ENCODE data around the gene MLLT3. TPM values are rescaled to one million over a fixed set of nuclear protein-coding genes. Genes with fewer than 3 reads are reported as not detected.

The MLLT3 gene
- total and polyA plus RNA-seq, 2 of the 8 experiments (the other 6 are each of a cell fraction or from before 2014, with no cell fraction given), result 5.9 to 9.6 TPM

DNA sequence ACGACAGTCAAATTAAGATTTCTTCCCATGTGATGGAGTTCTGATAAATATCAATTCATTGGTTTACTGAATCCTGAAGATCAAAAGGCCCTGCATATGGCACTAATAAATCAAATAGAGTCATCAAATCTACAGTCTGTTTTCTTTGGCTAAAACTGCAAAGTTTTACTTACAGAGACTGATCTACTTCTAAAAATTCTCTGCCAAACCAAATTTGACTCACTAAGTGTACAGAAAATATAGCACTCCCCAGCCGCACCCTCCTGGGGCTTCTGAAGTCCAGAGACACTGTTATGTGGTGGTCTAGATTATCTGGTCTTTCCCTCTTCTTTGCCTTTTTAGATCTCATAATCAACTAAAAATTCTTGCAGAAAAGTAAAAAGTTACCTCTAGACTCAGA is 237.7 kb downstream of the MLLT3 start (continued):
- TF ChIP-seq, protein P1, sequence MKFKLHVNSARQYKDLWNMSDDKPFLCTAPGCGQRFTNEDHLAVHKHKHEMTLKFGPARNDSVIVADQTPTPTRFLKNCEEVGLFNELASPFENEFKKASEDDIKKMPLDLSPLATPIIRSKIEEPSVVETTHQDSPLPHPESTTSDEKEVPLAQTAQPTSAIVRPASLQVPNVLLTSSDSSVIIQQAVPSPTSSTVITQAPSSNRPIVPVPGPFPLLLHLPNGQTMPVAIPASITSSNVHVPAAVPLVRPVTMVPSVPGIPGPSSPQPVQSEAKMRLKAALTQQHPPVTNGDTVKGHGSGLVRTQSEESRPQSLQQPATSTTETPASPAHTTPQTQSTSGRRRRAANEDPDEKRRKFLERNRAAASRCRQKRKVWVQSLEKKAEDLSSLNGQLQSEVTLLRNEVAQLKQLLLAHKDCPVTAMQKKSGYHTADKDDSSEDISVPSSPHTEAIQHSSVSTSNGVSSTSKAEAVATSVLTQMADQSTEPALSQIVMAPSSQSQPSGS (IDR thresholded peaks at IDR 0.05; ENCODE audit: low read length), result no peak
- TF ChIP-seq ASH2L (IDR thresholded peaks at IDR 0.05; ENCODE audit: low read length), result no peak

Data from H1 (cell line).